Measurements from ENCODE around the gene NTS.
A peak's percentile ranks its signal among the peaks of the same experiment; 100 is the strongest.

The NTS gene, protein sequence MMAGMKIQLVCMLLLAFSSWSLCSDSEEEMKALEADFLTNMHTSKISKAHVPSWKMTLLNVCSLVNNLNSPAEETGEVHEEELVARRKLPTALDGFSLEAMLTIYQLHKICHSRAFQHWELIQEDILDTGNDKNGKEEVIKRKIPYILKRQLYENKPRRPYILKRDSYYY

DNA sequence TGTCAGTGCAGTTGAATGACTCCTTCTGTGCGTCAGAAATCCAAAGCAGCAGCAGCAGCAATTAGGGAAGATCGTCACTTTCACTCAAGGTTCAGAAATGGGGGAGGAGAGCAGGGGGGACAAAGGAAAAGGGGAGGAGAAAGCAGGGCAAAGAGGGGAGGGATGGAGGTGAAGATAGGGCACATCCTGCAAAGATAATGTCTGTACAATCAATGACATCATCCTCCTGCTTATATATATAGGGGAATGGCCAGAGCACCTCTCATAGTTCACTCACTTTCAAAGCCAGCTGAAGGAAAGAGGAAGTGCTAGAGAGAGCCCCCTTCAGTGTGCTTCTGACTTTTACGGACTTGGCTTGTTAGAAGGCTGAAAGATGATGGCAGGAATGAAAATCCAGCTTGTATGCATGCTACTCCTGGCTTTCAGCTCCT, at the start of gene NTS:
NTS (plus strand) TSS at position 265 of the 431 bp plus-strand sequence; CDS start at position 374, 109 bp downstream.
- TF ChIP-seq, protein P1, sequence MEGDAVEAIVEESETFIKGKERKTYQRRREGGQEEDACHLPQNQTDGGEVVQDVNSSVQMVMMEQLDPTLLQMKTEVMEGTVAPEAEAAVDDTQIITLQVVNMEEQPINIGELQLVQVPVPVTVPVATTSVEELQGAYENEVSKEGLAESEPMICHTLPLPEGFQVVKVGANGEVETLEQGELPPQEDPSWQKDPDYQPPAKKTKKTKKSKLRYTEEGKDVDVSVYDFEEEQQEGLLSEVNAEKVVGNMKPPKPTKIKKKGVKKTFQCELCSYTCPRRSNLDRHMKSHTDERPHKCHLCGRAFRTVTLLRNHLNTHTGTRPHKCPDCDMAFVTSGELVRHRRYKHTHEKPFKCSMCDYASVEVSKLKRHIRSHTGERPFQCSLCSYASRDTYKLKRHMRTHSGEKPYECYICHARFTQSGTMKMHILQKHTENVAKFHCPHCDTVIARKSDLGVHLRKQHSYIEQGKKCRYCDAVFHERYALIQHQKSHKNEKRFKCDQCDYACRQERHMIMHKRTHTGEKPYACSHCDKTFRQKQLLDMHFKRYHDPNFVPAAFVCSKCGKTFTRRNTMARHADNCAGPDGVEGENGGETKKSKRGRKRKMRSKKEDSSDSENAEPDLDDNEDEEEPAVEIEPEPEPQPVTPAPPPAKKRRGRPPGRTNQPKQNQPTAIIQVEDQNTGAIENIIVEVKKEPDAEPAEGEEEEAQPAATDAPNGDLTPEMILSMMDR (conservative IDR thresholded peaks at IDR 0.05; ENCODE audit: low read length), result no peak
- H3K4me3 ChIP-seq (ENCODE audit: low read length), result no peak within 1 kb of the TSS
- no peak for DNase-seq (ENCODE audit: low read depth)

DNA sequence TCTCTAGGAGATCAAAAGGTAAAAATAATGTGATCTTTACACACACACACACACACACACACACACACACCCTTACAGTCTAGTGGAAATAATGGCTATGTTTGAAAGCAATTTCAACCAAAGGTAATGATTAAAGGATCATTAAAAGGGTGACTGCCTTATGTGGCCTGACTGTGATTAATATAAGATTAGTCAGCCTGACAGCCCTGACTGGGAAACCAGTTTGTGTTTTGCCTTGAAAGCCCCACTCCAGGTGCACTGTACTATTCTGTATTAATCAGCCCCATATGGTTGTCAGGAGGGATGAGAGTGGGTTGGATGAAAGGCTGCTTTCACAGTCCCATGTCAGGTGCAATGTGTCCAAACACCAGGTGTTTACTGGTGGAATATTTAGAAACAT, 48.3 kb upstream of the NTS start:
- TF ChIP-seq, protein P1 (conservative IDR thresholded peaks at IDR 0.05; ENCODE audit: low read length), result no peak
- H3K4me3 ChIP-seq (ENCODE audit: low read length), result no peak overlapping the region
- no peak for DNase-seq (ENCODE audit: low read depth)

DNA sequence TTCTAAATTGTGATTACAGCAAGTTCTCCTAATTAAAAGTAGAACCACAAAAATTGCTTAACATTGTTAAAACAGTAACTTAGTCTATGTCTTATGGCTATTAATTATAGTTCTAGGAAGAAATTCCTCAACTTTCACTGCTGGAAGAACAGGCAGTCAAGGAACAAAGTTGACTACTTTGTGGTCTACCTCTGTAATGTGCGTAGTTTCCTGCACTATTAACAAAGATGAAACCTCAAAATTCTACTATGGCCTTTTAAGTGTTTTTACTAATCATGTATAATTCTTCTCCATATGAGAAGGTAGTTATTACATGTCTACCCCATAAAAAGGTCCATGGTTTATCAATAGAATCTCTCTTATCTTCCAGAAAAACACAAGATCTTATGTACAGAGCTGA, 45.5 kb upstream of the NTS start:
- DNase-seq (ENCODE audit: low read depth), result no peak
- H3K4me3 ChIP-seq (ENCODE audit: low read length), result no peak overlapping the region
- TF ChIP-seq, protein P1 (conservative IDR thresholded peaks at IDR 0.05; ENCODE audit: low read length), result no peak

DNA sequence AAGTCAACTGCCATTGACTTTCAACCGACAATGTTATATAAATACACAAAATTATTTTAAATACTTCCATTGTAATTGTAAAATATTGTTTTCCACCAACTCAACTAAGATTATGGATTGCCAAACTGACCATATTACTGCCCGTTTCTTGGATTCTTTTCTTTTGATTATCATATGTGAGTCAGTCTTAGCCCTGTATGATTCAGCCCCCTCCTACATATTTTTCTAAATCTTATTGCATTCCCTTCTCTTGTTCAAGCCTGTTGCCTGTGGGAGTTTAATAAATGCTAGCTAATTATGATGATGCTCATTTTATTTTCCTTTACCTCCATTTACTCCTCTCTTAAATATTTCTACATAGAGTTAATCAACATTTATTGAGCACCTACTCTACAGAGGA, 44.7 kb upstream of the NTS start:
- no peak overlapping the region for H3K4me3 ChIP-seq (ENCODE audit: low read length)
- DNase-seq (ENCODE audit: low read depth), result peak; percentile 40
- TF ChIP-seq, protein P1 (conservative IDR thresholded peaks at IDR 0.05; ENCODE audit: low read length), result no peak

DNA sequence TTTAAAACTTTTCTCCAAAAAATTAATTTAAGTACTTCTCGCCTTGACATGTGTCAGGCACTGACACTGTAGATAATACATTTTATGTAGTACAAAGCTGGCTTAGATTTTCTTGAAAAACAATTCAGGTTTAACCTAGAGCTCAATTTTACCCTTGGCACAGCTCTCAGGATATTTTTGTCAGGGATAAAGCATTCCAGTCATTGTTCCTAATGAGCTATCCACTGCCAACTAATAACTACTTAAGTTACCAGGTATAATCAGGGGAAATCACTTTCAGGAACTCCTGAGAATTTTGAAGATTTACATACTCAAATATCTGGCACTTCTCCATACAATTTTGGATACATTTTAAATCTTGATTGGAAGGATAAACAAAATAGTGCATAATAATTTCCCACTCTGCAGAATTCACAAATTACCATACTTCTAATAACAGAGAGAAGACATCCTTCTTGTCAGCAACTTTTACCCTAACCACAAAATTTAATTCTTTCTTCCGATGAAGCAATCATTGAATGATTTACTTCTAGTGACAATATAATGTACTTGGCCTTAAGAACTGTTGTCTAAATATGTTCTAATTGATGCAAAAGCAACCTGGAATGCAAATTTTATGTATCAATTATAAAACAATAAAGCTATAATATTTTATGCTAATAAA, 42.6 kb upstream of the NTS start:
- TF ChIP-seq, protein P1 (conservative IDR thresholded peaks at IDR 0.05; ENCODE audit: low read length), result no peak
- peak; percentile 15 for DNase-seq (ENCODE audit: low read depth)
- no peak overlapping the region for H3K4me3 ChIP-seq (ENCODE audit: low read length)

DNA sequence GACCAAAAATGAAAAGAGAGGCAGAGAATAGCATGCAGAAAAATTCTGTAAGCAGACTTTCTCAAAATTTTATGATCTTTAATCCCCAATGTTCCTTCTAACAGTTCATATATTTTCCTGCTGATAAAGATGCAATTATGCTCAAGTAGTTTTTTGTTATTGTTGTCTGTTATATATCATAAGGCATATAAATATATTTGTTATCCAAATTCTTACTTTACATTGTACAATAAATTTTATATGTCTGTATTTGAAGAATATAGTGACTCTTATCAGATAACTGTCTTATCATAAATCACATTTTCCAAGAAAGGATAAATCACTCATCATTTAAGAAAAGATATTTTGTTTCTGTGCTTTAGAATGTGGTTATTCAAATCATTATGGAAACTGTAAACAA, 40.5 kb upstream of the NTS start:
- TF ChIP-seq, protein P1 (conservative IDR thresholded peaks at IDR 0.05; ENCODE audit: low read length), result no peak
- no peak overlapping the region for H3K4me3 ChIP-seq (ENCODE audit: low read length)
- no peak for DNase-seq (ENCODE audit: low read depth)

DNA sequence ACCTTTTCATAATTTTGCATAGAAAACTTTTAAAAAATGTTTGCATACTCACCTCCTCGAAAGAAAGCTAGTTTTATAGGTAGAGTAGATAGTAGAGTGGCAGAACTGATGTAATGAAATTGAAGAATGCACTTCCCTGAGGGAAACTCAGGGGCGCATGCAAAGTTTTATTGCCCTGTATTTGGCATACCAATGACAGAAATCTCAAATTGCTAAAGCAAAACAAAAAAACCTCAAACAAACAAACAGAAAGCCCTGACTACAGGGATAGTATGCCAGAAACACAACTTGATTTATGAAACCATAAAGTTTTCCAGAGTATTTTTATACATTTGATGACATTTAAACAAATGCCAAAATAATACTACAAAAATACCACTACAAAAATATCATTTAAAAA, 39.7 kb upstream of the NTS start:
- peak; percentile 12 for DNase-seq (ENCODE audit: low read depth)
- H3K4me3 ChIP-seq (ENCODE audit: low read length), result no peak overlapping the region
- TF ChIP-seq, protein P1 (conservative IDR thresholded peaks at IDR 0.05; ENCODE audit: low read length), result 0 out of 2 replicates have a peak, but pooled peaks have one; percentile 8

Measured in AG10803 (cell line).